Measurements from ENCODE around the gene RILPL1.

Gene RILPL1

GRCh38 chr12:123445388-123446332, 87.9 kb downstream of the RILPL1 start:
- FAIRE-seq, result no peak
- no peak for DNase-seq (ENCODE audit: insufficient read length, low spot score)
- TF ChIP-seq, protein P1, sequence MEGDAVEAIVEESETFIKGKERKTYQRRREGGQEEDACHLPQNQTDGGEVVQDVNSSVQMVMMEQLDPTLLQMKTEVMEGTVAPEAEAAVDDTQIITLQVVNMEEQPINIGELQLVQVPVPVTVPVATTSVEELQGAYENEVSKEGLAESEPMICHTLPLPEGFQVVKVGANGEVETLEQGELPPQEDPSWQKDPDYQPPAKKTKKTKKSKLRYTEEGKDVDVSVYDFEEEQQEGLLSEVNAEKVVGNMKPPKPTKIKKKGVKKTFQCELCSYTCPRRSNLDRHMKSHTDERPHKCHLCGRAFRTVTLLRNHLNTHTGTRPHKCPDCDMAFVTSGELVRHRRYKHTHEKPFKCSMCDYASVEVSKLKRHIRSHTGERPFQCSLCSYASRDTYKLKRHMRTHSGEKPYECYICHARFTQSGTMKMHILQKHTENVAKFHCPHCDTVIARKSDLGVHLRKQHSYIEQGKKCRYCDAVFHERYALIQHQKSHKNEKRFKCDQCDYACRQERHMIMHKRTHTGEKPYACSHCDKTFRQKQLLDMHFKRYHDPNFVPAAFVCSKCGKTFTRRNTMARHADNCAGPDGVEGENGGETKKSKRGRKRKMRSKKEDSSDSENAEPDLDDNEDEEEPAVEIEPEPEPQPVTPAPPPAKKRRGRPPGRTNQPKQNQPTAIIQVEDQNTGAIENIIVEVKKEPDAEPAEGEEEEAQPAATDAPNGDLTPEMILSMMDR (IDR thresholded peaks at IDR 0.05; ENCODE audit: insufficient read depth, missing control alignments), result no peak

GRCh38 chr12:123444092-123445026, 89.2 kb downstream of the RILPL1 start:
- TF ChIP-seq, protein P1 (IDR thresholded peaks at IDR 0.05; ENCODE audit: insufficient read depth, missing control alignments), result no peak
- DNase-seq (ENCODE audit: insufficient read length, low spot score) (no peak), FAIRE-seq (no peak)

- FAIRE-seq, result no peak
- DNase-seq (ENCODE audit: insufficient read length, low spot score), result no peak
- TF ChIP-seq, protein P1 (IDR thresholded peaks at IDR 0.05; ENCODE audit: insufficient read depth, missing control alignments), result no peak
These were observed 90.7 kb downstream of the RILPL1 start for GRCh38 chr12:123442774-123443173.

DNA sequence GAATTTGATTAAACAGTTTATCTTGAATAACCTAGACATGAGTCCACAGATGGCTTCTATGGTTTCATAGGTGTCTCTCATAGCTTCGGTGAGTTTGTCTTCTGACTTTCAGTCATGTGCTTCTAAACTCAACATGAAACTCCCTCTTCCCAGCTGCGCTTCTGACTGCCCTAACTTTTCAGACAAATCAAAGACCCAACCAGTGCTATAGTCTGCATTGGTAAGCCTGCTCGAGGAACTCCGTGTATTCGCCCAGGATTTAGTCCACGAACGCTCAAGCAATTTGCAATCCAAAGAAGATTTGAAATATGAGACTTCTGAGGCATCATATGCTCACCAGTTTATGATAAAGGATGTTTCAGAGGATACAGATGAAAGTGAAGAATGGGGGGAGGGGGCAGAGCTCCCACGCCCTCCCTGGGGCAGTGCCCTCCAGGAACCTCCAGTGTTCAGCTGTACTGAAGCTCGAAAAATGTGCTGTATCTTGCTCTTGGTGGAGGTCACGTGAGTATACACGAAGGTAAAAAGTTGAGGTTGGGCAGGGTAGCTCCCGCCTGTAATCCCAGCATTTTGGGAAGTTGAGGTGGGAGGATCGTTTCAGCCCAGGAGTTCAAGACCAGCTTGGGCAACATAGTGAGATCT, 91.9 kb downstream of the RILPL1 start:
- no peak for DNase-seq (ENCODE audit: insufficient read length, low spot score)
- TF ChIP-seq, protein P1 (IDR thresholded peaks at IDR 0.05; ENCODE audit: insufficient read depth, missing control alignments), result no peak
- no peak for FAIRE-seq

DNA sequence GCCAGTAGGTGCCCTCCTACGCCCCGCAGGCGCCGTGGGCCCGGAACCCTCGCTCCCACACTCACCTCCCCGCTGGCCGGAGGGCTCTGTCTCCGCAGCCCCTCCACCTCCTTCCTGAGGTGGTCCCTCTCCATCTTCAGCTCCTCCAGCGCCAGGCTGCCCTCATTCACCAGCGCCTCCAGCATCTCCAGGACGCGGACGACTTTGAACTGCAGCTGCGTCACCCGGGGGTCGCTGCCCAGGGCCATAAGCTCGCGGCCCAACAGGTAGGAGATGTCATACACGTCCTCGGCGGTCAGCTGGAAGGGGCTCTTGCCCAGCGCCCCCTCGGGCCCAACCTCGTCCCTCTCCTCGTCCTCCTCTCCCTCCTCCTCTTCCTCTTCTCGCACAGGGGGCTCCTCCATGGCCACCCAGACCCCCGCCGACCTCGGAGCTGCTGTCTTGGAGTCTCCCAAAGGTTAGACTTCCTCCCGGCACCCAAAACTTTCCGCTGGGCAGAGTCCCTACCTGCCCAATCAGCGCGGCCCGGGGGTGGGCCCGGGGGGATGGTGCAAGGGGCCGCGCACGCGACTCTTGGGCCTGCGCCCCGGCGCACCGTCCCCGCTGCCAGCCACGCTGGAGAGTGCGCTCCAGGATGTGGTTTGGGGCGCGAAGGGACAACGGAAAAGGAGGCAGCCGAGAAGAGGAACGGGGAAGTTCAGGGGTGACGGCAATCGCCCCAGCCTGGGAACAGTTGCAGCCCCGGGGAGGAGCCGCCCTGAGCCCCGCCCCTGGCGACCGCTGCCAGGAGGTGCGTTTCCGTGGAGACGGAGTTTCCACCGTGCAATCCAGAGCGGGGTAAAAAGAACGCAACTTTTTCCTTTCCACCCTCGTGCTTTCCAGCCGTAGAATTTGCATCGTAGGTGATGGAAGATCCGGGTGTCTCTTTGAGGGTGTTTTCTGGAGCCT, 97.2 kb downstream of the RILPL1 start, which contains the start of gene RILPL2:
Gene RILPL2, minus strand, starts transcription at position 668 of the 948 bp plus-strand sequence. Its CDS starts 264 bp downstream, at position 404.
- FAIRE-seq (no peak), DNase-seq (ENCODE audit: insufficient read length, low spot score) (peak; percentile 76)
- TF ChIP-seq, protein P1 (IDR thresholded peaks at IDR 0.05; ENCODE audit: insufficient read depth, missing control alignments), result no peak

DNA sequence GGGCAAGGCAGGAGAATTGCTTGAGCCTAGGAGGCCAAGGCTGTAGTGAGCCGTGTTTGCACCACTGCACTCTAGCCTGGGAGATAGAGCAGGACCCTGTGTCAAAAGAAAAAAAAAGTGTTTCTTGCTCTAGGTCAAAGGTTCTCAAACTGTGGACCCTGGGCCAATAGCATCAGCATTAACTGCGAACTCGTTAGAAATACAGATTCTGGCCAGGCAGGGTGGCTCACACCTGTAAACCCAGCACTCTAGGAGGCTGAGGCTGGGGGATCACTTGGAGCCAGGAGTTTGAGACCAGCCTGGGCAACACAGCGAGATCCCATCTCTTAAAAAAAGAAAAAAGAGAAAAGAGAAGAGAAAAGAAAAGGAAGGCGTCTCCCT, 97.9 kb downstream of the RILPL1 start:
- no peak for FAIRE-seq
- TF ChIP-seq, protein P1 (IDR thresholded peaks at IDR 0.05; ENCODE audit: insufficient read depth, missing control alignments), result no peak
- DNase-seq (ENCODE audit: insufficient read length, low spot score), result no peak
